HG03280 (cell line): ENCODE measurements around the gene LDLRAD4.
A peak's percentile ranks its signal among the peaks of the same experiment; 100 is the strongest.

Experiments used
- ATAC-seq: cut with Tn5 transposase; IDR thresholded peaks from one replicate; pipeline ENCODE4 v1.9.1; 2021; ENCODE audit warnings: mild to moderate bottlenecking, moderate library complexity; ENCODE audit not compliant: unreplicated experiment

LDLRAD4 gene

GRCh38 chr18:13555865-13556264 lies 337.3 kb downstream of the LDLRAD4 start:
- ATAC-seq = no peak

- no peak for ATAC-seq
These were observed 337.9 kb downstream of the LDLRAD4 start for GRCh38 chr18:13556502-13556901.

GRCh38 chr18:13558124-13558523 lies 339.6 kb downstream of the LDLRAD4 start:
- peak; percentile 48 for ATAC-seq

- no peak for ATAC-seq
These were observed 340.2 kb downstream of the LDLRAD4 start for GRCh38 chr18:13558790-13559189.

GRCh38 chr18:13559754-13560153 lies 341.2 kb downstream of the LDLRAD4 start:
- no peak for ATAC-seq

- no peak for ATAC-seq
These were observed 341.7 kb downstream of the LDLRAD4 start for GRCh38 chr18:13560306-13560705.

GRCh38 chr18:13562494-13563029 lies 344.0 kb downstream of the LDLRAD4 start:
- ATAC-seq = peak; percentile 43

GRCh38 chr18:13563390-13563805 lies 344.8 kb downstream of the LDLRAD4 start:
- ATAC-seq = no peak

GRCh38 chr18:13564579-13564978 lies 346.0 kb downstream of the LDLRAD4 start:
- ATAC-seq = no peak

- ATAC-seq = no peak
These were observed 346.7 kb downstream of the LDLRAD4 start for GRCh38 chr18:13565228-13565627.

- peak; percentile 57 for ATAC-seq
These were observed 348.6 kb downstream of the LDLRAD4 start for GRCh38 chr18:13566941-13567746.

GRCh38 chr18:13568443-13569392 lies 350.2 kb downstream of the LDLRAD4 start:
- peak; percentile 58 for ATAC-seq

GRCh38 chr18:13570216-13570615 lies 351.7 kb downstream of the LDLRAD4 start:
- ATAC-seq = no peak

- ATAC-seq = no peak
These were observed 352.4 kb downstream of the LDLRAD4 start for GRCh38 chr18:13570856-13571495.

- no peak for ATAC-seq
These were observed 353.6 kb downstream of the LDLRAD4 start for GRCh38 chr18:13572148-13572547.

GRCh38 chr18:13572721-13573120 lies 354.2 kb downstream of the LDLRAD4 start:
- ATAC-seq = no peak

GRCh38 chr18:13573750-13574149 lies 355.2 kb downstream of the LDLRAD4 start:
- ATAC-seq = no peak

GRCh38 chr18:13574355-13574754 lies 355.8 kb downstream of the LDLRAD4 start:
- no peak for ATAC-seq

GRCh38 chr18:13574761-13575160 lies 356.2 kb downstream of the LDLRAD4 start:
- no peak for ATAC-seq

- peak; percentile 13 for ATAC-seq
These were observed 358.0 kb downstream of the LDLRAD4 start for GRCh38 chr18:13576598-13576997.
